HepG2 (cell line): ENCODE data around the gene PCDHB8.

Experiments used
- ARNT2 ChIP-seq: sonication (generic); formaldehyde crosslinking; IDR thresholded peaks from 2 replicates; pipeline ENCODE4 v1.8.0; 2022; ENCODE audit warnings: mild to moderate bottlenecking, low read depth, missing genetic modification reagents, moderate library complexity
- BRCA1 ChIP-seq: sonication (generic); formaldehyde crosslinking; IDR thresholded peaks from 2 replicates; pipeline ENCODE4 v1.4.0; 2020; ENCODE audit warnings: missing genetic modification reagents
- HINFP ChIP-seq: sonication (generic); formaldehyde crosslinking; IDR thresholded peaks from 2 replicates; pipeline ENCODE4 v1.4.0; 2020; ENCODE audit warnings: low read depth, mild to moderate bottlenecking, missing genetic modification reagents
- KLF11 ChIP-seq: IDR thresholded peaks from 2 replicates; pipeline ENCODE4 v1.6.1; 2016; ENCODE audit warnings: missing compliant biosample characterization
- LCORL ChIP-seq, 2 experiments: fragments of 450-650 bp in 1 of 2; sonication (generic) in 1 of 2; formaldehyde crosslinking in 1 of 2; IDR thresholded peaks; 2 replicates each; pipeline versions ENCODE4 v1.5.0 to v1.6.1; 2017 to 2020; ENCODE audit warnings: antibody characterized with exemption in 1 of 2, missing genetic modification reagents in 1 of 2
- NCOR1 ChIP-seq: fragments of 200-600 bp; sonication (generic); IDR thresholded peaks from 2 replicates; pipeline ENCODE4 v1.7.0; 2017; ENCODE audit warnings: antibody characterized with exemption, low read length, borderline replicate concordance
- REST ChIP-seq, 2 experiments: IDR thresholded peaks; 2 replicates each; pipeline ENCODE4 v1.6.1; 2011 to 2012; ENCODE audit warnings: low read length in 2 of 2, borderline replicate concordance in 1 of 2, low read depth in 1 of 2, mild to moderate bottlenecking in 1 of 2, moderate library complexity in 1 of 2
- SIX4 ChIP-seq: sonication (generic); formaldehyde crosslinking; IDR thresholded peaks from 2 replicates; pipeline ENCODE4 v1.4.0; 2020; ENCODE audit warnings: missing genetic modification reagents
- TF ChIP-seq, protein P1 (sequence below): sonication (generic); formaldehyde crosslinking; IDR thresholded peaks from 2 replicates; pipeline ENCODE4 v1.5.0; 2020; ENCODE audit warnings: mild to moderate bottlenecking, missing genetic modification reagents, moderate library complexity

DNA sequence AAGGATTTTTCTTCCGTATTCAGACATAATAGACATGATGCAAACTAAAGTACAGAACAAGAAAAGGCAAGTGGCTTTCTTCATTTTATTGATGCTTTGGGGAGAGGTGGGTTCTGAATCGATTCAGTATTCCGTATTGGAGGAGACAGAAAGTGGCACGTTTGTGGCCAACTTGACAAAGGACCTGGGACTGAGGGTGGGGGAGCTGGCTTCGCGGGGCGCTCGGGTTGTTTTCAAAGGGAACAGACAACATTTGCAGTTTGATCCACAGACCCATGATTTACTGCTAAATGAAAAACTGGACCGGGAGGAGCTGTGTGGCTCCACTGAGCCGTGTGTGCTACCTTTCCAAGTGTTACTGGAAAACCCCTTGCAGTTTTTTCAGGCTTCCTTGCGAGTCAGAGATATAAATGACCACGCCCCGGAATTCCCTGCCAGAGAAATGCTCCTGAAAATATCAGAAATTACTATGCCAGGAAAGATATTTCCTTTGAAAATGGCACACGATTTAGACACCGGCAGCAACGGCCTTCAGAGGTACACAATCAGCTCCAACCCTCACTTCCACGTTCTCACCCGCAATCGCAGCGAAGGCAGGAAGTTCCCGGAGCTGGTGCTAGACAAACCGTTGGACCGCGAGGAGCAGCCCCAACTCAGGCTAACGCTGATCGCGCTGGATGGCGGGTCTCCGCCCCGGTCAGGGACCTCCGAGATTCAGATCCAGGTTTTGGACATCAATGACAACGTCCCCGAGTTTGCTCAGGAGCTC lies 27.2 kb upstream of the PCDHB8 start:
- TF ChIP-seq SIX4 (CRISPR knock-in tag) (no peak), REST (IDR thresholded peaks at IDR 0.05; ENCODE audit: borderline replicate concordance in 1 of 2, low read depth in 1 of 2, low read length in 2 of 2) (no peak), HINFP (no peak), ARNT2 (CRISPR knock-in tag) (no peak), LCORL (IDR thresholded peaks at IDR 0.05) (no peak), LCORL (CRISPR knock-in tag; IDR thresholded peaks at IDR 0.05) (no peak), KLF11 (CRISPR knock-in tag) (no peak), NCOR1 (no peak), BRCA1 (CRISPR knock-in tag) (no peak)
- TF ChIP-seq, protein P1, sequence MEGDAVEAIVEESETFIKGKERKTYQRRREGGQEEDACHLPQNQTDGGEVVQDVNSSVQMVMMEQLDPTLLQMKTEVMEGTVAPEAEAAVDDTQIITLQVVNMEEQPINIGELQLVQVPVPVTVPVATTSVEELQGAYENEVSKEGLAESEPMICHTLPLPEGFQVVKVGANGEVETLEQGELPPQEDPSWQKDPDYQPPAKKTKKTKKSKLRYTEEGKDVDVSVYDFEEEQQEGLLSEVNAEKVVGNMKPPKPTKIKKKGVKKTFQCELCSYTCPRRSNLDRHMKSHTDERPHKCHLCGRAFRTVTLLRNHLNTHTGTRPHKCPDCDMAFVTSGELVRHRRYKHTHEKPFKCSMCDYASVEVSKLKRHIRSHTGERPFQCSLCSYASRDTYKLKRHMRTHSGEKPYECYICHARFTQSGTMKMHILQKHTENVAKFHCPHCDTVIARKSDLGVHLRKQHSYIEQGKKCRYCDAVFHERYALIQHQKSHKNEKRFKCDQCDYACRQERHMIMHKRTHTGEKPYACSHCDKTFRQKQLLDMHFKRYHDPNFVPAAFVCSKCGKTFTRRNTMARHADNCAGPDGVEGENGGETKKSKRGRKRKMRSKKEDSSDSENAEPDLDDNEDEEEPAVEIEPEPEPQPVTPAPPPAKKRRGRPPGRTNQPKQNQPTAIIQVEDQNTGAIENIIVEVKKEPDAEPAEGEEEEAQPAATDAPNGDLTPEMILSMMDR: no peak
